HG03460 (cell line): Measurements from ENCODE around the gene TRIM13.
"Not testable (repeated sequence)": the region's sequence is repeated elsewhere in the genome, so short reads cannot be mapped to it uniquely, and the experiment has no call there.

Experiments
- ATAC-seq: cut with Tn5 transposase; IDR thresholded peaks from one replicate; pipeline ENCODE4 v1.9.1; 2021; ENCODE audit not compliant: unreplicated experiment

The TRIM13 gene

GRCh38 chr13:50055454-50055853 is 58.6 kb downstream of the TRIM13 start:
- ATAC-seq: no peak

GRCh38 chr13:50060718-50061117 is 63.9 kb downstream of the TRIM13 start:
- no peak for ATAC-seq

GRCh38 chr13:50062336-50062735 is 65.5 kb downstream of the TRIM13 start:
- ATAC-seq: not testable (repeated sequence)

GRCh38 chr13:50065712-50066111 is 68.9 kb downstream of the TRIM13 start:
- ATAC-seq: no peak
